Mammary epithelial cell (primary cell): Measurements from ENCODE around the gene CLN6.
A peak's percentile ranks its signal among the peaks of the same experiment; 100 is the strongest.

Experiments used
- EZH2 ChIP-seq: IDR thresholded peaks from 2 replicates; pipeline ENCODE4 v1.6.1; 2012; ENCODE audit warnings: low read length, inconsistent platforms, borderline replicate concordance
- TF ChIP-seq, protein P1 (sequence below), 2 donors: IDR thresholded peaks in 1 of 2; conservative IDR thresholded peaks in 1 of 2; 2 replicates each; pipeline ENCODE4 v1.5.1; 2011 to 2012; ENCODE audit warnings: inconsistent platforms in 2 of 2, low read length in 2 of 2, mild to moderate bottlenecking in 2 of 2, control low read depth in 1 of 2, low read depth in 1 of 2; ENCODE audit not compliant: insufficient read depth in 1 of 2; ENCODE audit errors: extremely low read depth in 1 of 2

DNA sequence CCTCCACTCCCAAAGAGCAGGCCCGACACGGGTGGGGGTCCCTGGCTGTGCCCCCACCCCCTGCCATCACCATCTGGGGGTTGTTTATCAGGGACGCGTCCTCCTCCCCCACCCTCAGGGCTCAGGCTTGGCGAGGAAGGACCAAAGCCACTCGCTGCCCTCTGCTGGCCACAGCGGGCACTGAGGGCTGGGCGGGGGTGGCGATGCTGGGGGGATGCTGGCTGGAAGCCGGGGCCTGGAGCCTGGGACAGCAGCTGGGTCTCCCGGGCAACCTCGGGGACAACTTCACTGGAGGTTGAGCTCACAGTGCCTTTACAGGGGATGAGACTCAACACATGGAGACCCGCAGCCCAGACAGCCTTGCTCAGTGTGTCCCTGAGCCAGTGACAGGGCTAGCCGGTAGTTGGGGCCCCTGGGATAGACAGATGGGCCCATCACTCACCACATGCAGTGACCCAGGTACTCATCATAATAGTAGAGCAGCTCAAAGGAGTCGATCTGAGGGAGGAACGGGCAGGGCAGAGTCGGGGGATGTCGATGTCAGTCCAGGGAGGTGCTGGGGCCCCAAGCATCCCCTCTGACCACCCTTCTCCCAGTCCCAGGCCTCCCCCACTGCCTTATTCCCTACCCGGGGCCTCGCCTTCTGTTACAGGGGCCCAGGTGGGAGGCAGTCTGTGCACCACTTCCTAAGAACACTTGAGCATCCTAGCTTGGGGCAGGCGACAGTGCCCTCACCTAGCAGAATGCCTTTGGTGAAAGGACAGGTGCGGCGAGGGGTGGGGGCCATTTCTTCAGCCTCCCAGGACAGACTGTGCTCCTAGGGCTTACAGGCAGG, 18.5 kb downstream of the CLN6 start:
- TF ChIP-seq, protein P1, sequence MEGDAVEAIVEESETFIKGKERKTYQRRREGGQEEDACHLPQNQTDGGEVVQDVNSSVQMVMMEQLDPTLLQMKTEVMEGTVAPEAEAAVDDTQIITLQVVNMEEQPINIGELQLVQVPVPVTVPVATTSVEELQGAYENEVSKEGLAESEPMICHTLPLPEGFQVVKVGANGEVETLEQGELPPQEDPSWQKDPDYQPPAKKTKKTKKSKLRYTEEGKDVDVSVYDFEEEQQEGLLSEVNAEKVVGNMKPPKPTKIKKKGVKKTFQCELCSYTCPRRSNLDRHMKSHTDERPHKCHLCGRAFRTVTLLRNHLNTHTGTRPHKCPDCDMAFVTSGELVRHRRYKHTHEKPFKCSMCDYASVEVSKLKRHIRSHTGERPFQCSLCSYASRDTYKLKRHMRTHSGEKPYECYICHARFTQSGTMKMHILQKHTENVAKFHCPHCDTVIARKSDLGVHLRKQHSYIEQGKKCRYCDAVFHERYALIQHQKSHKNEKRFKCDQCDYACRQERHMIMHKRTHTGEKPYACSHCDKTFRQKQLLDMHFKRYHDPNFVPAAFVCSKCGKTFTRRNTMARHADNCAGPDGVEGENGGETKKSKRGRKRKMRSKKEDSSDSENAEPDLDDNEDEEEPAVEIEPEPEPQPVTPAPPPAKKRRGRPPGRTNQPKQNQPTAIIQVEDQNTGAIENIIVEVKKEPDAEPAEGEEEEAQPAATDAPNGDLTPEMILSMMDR (conservative IDR thresholded peaks at IDR 0.05 in 1 of 2, IDR thresholded peaks at IDR 0.05 in 1 of 2; ENCODE audit: extremely low read depth in 1 of 2, insufficient read depth in 1 of 2, low read depth in 1 of 2, low read length in 2 of 2): peak; percentile 65 to 84
- no peak for TF ChIP-seq EZH2
